ENCODE results near the gene ZNF654. TPM values are rescaled to one million over a fixed set of nuclear protein-coding genes. Genes with fewer than 3 reads are reported as not detected.

The ZNF654 gene
- total RNA-seq, 1 experiment from 2014 or later, result 6.8 TPM

- BruUV-seq (replicated peaks), result no TSS peak
- intact Hi-C loops (cut with micrococcal nuclease; ENCODE audit: unreplicated experiment), result no loop called here
- CTCF ChIA-PET, result no interaction called here
Measured at GRCh38 chr3:88076712-88077111, 17.7 kb downstream of the ZNF654 start.

DNA sequence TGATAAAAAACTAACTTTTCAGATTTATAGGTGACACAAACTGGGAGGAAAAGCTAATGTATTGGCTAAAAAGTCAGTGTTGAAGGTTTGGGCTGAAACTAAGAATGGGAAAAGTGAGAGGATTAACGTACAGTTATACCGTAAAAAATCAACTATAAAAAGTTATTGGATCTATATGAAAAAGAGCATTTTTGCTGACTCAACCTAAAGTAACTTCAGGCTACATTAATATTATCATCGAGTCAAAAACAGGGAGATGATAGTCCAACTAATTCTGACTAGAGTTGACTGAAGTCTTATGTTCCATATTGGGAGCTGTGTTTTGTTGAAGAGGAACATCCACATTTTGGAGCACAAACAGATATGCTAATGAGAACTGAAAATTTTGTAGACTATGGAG, 19.9 kb downstream of the ZNF654 start:
- no TSS peak for BruUV-seq (replicated peaks)
- Mint-ChIP-seq H3K36me3 (ENCODE audit: insufficient read depth, unreplicated experiment) (no peaks in the 10 kb centered on the region), H3K4me3 (ENCODE audit: unreplicated experiment) (no peak overlapping the region), H3K27ac (ENCODE audit: unreplicated experiment) (no peak overlapping the region), H3K9me3 (ENCODE audit: unreplicated experiment) (no peaks in the 10 kb centered on the region), H3K27me3 (ENCODE audit: insufficient read depth, unreplicated experiment) (no peaks in the 10 kb centered on the region), H3K4me1 (ENCODE audit: low read depth, unreplicated experiment) (peaks cover 16% of the 10 kb centered on the region)
- Histone ChIP-seq H3K9me3 (no peaks in the 10 kb centered on the region), H3K4me1 (no peaks in the 10 kb centered on the region), H3K27me3 (replicated peaks; ENCODE audit: control insufficient read depth, insufficient read depth, low read length) (no peaks in the 10 kb centered on the region), H3K4me3 (ENCODE audit: low read depth, low read length) (no peak overlapping the region), H3K36me3 (ENCODE audit: control insufficient read depth, insufficient read depth, low read length) (no peaks in the 10 kb centered on the region)
- DNase-seq, result no peak
- no peak for TF ChIP-seq CTCF (IDR thresholded peaks at IDR 0.05; ENCODE audit: insufficient read depth in 1 of 2, low read depth in 1 of 2, low read length in 1 of 2, severe bottlenecking in 1 of 2, unreplicated experiment in 1 of 2)
- CTCF ChIA-PET, result no interaction called here
- POLR2A ChIA-PET, result no interaction called here
- intact Hi-C loops (cut with micrococcal nuclease; ENCODE audit: unreplicated experiment), result no loop called here

More at GRCh38 chr3:88076712-88077111, 17.7 kb downstream of the ZNF654 start:
- no peaks in the 10 kb centered on the region for H3K27me3 Mint-ChIP-seq (ENCODE audit: insufficient read depth, unreplicated experiment)
- H3K27ac Mint-ChIP-seq (ENCODE audit: unreplicated experiment), result no peak overlapping the region
- H3K4me1 Mint-ChIP-seq (ENCODE audit: low read depth, unreplicated experiment), result peaks cover 14% of the 10 kb centered on the region
- POLR2A ChIA-PET, result no interaction called here
- Histone ChIP-seq H3K9me3 (no peaks in the 10 kb centered on the region), H3K4me3 (ENCODE audit: low read depth, low read length) (no peak overlapping the region), H3K4me1 (no peaks in the 10 kb centered on the region), H3K27me3 (replicated peaks; ENCODE audit: control insufficient read depth, insufficient read depth, low read length) (no peaks in the 10 kb centered on the region), H3K36me3 (ENCODE audit: control insufficient read depth, insufficient read depth, low read length) (no peaks in the 10 kb centered on the region)
- H3K36me3 Mint-ChIP-seq (ENCODE audit: insufficient read depth, unreplicated experiment), result no peaks in the 10 kb centered on the region
- no peaks in the 10 kb centered on the region for H3K9me3 Mint-ChIP-seq (ENCODE audit: unreplicated experiment)
- DNase-seq, result no peak
- H3K4me3 Mint-ChIP-seq (ENCODE audit: unreplicated experiment), result no peak overlapping the region
- no peak for TF ChIP-seq CTCF (IDR thresholded peaks at IDR 0.05; ENCODE audit: insufficient read depth in 1 of 2, low read depth in 1 of 2, low read length in 1 of 2, severe bottlenecking in 1 of 2, unreplicated experiment in 1 of 2)

DNA sequence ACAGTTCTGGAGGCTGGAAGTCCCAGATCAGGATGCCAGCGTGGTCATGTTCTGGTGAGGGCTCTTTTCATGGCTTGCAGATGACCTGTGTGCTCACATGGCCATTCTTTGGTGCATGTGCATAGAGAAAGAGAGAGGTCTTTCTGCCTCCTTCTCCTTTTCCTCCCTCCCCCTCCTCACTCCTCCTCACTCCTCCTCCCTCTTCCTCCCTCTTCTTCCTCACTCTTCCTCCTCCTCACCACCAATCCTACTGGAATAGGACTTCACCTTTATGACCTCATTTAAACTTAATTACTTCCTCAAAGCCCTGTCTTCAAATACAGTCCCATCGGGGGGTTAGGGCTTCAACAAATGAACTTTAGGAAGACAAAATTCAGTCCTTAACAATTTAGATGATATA, 23.8 kb downstream of the ZNF654 start:
- intact Hi-C loops (cut with micrococcal nuclease; ENCODE audit: unreplicated experiment), result no loop called here
- H3K27ac Mint-ChIP-seq (ENCODE audit: unreplicated experiment), result no peak overlapping the region
- H3K27me3 Mint-ChIP-seq (ENCODE audit: insufficient read depth, unreplicated experiment), result no peaks in the 10 kb centered on the region
- CTCF ChIA-PET, result no interaction called here
- H3K36me3 Mint-ChIP-seq (ENCODE audit: insufficient read depth, unreplicated experiment), result no peaks in the 10 kb centered on the region
- Histone ChIP-seq H3K27me3 (replicated peaks; ENCODE audit: control insufficient read depth, insufficient read depth, low read length) (no peaks in the 10 kb centered on the region), H3K4me1 (no peaks in the 10 kb centered on the region), H3K4me3 (ENCODE audit: low read depth, low read length) (no peak overlapping the region), H3K9me3 (no peaks in the 10 kb centered on the region), H3K36me3 (ENCODE audit: control insufficient read depth, insufficient read depth, low read length) (no peaks in the 10 kb centered on the region)
- H3K4me3 Mint-ChIP-seq (ENCODE audit: unreplicated experiment), result no peak overlapping the region
- peaks cover 6% of the 10 kb centered on the region for H3K4me1 Mint-ChIP-seq (ENCODE audit: low read depth, unreplicated experiment)
- H3K9me3 Mint-ChIP-seq (ENCODE audit: unreplicated experiment), result no peaks in the 10 kb centered on the region
- no peak for TF ChIP-seq CTCF (IDR thresholded peaks at IDR 0.05; ENCODE audit: insufficient read depth in 1 of 2, low read depth in 1 of 2, low read length in 1 of 2, severe bottlenecking in 1 of 2, unreplicated experiment in 1 of 2)
- no TSS peak for BruUV-seq (replicated peaks)
- POLR2A ChIA-PET, result no interaction called here
- no peak for DNase-seq
